ENCODE data around the gene CALU.
A peak's percentile ranks its signal among the peaks of the same experiment; 100 is the strongest.

CALU gene

DNA sequence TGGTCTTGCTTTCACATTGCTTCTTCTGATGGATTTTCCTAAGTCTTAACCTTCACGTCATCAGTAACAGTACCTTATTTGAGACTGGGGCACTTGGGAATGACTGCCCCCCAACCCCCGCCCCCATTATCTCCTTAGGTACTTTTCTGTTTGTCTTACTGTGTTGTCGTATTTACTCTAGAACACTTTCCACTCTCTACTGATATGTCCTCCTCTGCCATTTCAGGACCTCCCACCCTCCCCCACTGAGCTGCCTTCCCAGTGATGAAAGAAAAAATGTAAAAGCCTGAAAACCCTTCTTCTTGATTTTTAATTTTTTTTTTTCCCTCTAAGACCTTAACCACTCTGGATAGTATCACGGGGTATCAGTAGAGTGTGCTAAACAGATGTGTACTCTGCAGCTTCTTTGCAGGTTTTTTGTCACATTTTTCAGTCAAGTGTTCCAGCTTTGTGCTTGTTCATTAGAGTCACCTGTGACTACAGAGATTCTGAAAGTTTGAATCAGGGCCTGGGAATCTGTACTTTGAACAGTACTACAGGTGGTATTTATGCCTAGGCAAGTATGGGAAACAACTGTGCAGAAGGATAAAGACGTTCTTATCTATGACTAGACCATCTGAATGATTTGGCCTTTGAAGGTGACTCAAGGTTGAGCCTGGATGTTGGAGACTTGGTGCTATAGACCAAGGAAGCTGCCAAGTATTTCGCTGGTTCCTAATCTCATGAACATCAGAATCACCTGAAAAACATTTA lies 8.3 kb downstream of the CALU start:
- DNase-seq (ENCODE audit: low spot score), result no peak

DNA sequence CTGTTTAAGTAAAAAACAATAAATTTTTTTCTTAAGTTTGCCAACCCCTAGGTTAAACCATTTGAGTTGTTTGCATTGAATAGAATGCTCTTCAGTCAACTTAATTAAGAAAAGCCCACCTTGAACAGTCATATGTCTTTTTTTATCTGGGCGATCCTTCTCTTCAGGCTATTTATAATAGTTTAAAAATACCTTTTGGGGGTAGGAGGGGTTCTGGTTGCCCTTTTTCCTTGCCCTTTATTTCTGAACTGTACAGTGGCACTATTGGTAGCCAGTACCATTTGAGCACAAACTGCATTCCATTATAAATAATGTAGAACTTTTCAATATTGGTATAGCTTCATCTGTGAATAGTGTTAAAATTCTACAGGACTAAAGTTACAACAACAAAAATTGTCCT lies 13.1 kb downstream of the CALU start:
- DNase-seq (ENCODE audit: low spot score), result no peak

DNA sequence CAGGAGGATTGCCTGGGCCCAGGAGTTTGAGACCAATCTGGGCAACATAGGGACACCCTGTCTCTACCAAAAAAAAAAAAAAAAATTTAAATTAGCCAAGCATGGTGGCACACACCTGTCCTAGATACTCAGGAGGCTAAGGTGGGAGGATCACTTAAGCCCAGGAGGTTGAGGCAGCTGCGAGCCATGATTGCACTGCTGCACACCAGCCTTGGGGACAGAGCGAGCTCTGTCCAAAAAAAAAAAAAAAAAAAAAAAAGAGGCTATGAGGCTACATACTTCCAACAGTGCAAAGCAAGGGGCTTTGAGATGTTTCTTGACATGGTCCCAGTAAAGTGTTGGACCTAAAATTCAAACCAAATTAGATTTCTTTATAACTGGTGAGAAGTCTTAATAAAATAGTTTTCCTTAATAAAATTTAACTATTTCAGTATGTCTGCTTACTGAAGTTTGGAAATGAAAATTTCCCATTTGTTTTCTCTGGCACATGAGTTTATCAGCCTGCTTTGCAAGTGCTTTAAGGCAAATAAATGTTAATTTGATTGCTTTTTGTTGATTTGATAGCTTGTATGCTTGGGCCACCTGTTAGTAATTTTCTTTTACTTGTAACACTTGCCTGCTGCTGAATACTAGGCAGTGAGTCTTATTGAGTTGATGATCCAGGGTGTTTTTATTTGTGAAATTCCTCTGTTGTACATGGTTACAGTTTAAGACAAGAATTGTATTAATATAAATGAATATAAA lies 16.1 kb downstream of the CALU start:
- no peak for DNase-seq (ENCODE audit: low spot score)

DNA sequence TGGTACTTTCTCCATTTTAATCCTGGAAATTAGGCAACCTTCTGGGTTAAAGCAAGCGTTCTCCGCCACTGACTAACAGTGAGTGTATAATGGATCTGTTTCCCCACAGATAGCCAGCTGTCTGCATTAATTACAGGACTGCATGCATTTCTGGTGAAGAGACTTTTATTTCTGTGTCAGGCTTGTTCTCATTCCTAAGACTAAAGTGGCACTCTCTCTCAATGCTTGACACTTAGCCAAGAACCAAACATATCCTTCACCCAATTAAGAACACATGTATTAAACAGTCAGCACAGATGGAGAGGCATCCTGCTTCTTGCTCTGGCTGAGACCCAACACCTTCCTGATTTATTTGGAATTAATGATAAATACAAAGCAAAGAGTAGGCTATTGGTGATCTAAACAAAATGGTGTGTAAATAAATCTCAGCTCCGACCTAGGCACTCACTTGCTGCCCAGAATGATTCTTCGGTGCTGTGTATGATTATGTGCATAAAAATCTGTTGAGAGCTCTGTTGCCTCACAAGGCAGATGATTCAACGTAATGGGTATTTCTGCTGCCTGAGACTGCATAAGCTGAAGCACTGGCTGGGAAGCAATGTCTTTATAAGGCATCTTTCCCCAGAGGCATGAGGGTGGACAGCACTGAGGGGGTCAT lies 16.8 kb downstream of the CALU start:
- DNase-seq (ENCODE audit: low spot score), result no peak

DNA sequence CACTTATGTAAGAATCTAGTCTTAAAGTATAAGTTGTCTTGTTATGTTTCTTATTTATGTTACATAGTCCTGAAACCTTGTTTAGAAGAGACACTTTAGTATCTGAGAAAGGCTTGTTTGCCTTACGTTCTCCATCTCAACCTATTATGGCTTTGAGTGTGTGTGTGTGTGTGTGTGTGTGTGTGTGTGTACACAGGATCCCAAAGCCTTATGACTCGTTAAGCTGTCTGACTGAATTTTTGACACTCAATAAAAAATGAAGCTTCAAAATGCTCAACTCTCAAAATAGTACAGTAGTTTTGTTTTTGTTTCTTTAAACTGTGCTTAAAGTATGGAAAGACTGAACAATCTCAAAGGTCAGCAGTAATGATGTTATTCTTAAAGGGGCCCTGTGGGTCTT lies 18.0 kb downstream of the CALU start:
- DNase-seq (ENCODE audit: low spot score), result no peak

DNA sequence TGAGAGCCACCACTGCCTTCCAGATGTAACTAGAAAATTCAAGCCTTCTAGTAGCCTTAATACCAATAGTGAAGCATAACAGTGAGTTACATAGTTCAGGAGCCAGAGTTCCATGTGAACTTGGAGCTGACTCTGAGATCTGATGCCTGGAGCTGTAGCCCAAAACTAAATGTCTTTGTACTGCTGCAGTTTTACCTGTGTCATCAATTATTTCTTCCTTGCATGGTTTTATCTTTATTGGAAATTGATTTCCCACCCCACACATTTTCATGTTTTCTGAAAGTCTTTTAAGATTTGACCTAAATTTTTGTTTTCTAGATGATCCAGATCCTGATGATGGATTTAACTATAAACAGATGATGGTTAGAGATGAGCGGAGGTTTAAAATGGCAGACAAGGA lies 19.4 kb downstream of the CALU start:
- no peak for DNase-seq (ENCODE audit: low spot score)

DNA sequence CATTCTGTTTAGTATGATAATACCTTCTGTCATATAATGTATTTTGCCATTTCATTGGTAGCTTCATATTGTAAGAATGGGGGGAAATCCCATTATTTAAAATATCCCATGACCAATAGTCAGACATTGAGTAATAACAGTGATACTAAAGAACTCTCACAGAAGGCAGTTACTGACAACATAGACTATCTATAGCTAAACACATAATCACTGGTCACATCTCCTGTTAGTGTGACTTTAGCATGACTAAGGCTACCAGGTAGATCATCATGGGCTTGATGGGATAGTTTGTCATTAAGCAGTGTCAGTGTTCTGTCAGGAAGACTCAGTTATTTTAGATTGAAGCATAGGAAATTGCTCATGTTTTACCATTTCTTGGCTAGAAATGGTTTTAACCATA lies 20.1 kb downstream of the CALU start:
- no peak for DNase-seq (ENCODE audit: low spot score)

DNA sequence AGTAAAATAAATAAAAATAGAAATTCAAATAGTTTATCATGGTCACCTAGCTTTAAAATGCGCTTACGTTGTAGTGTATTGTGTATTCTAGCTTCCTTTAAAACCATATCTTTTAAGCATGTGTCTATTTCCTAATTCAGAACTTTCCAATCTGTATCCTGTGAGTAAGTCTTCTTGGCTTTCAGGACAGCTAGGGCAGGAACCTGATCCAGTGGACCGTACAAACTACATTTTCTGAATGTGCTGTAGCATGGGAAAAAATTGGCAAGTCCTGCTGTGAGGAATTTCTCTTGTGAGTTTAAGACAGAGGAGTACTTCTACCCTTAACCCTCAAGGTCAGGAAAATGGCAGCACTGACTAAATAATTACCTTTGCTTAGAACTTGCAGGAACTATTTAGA lies 24.4 kb downstream of the CALU start:
- DNase-seq (ENCODE audit: low spot score), result no peak

DNA sequence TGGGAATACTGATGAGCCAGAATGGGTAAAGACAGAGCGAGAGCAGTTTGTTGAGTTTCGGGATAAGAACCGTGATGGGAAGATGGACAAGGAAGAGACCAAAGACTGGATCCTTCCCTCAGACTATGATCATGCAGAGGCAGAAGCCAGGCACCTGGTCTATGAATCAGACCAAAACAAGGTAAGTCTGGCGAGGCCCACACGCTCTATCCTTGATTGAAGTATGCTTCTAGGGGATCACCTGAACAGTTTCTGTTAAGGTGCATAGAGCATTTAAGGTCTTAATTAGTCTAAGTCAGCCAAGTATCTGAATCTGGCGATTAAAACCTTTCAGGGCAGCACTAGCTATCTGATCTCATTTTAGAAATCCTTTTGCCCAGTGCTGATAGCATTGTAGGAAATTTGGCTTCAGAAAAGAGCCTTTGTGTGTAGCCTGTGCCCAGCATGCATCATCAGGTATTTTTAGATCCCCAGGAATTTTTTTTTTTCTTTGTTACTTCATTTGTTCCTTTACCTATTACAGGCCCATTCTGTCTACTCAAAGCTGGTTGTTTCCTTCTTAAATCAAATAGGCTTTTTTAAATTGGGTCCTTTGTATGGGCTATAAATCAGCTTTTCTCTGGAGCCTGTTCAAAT lies 28.4 kb downstream of the CALU start:
- DNase-seq (ENCODE audit: low spot score), result no peak

DNA sequence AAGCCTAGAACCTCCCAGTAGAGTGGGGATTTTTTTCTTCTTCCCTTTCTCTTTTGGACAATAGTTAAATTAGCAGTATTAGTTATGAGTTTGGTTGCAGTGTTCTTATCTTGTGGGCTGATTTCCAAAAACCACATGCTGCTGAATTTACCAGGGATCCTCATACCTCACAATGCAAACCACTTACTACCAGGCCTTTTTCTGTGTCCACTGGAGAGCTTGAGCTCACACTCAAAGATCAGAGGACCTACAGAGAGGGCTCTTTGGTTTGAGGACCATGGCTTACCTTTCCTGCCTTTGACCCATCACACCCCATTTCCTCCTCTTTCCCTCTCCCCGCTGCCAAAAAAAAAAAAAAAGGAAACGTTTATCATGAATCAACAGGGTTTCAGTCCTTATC lies 31.1 kb downstream of the CALU start:
- no peak for DNase-seq (ENCODE audit: low spot score)

DNA sequence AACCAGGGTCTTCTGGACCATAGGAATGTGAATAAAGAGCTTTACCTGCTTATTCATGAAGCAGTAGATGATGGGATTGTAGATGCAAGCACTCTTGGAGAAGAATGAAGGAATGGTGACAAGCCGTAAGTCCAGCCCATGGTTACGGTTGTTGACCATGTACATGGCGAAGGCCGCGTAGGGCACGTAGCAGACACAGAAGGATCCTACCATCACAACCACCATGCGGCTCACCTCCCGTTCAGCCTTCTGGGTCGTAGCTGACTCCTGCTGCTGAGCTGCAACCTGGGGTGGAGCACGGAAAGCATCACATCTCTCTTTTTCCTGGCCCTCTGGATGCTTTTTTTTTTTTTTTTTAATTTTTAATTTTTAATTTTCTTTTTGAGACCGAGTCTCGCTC lies 34.4 kb downstream of the CALU start:
- no peak for DNase-seq (ENCODE audit: low spot score)

DNA sequence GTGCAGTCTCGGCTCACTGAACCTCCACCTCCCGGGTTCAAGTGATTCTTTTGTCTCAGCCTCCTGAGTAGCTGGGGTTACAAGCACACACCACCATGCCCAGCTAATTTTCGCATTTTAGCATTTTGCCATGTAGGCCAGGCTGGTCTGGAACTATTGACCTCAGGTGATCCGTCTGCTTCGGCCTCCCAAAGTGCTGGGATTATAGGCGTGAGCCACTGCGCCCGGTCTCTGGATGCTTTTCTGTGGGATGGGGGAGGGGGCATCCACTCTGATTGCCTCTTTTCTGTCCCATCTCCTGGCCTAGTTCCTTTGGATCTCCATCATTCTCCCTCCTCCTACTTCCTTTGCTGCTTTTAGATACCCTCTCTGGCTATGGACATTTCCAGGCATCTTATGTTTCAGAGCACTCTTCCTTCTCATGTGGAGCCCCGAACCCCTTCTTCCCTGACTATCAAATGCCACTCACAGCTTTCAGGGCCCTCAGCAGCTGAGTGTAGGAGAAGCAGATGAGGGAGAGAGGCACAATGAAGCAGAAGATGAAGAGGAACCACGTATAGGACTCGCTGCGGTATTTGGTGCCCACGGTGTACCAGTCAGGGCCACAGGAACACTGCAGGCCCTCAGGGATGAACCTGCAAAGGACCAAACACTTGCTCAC lies 35.0 kb downstream of the CALU start:
- no peak for DNase-seq (ENCODE audit: low spot score)

DNA sequence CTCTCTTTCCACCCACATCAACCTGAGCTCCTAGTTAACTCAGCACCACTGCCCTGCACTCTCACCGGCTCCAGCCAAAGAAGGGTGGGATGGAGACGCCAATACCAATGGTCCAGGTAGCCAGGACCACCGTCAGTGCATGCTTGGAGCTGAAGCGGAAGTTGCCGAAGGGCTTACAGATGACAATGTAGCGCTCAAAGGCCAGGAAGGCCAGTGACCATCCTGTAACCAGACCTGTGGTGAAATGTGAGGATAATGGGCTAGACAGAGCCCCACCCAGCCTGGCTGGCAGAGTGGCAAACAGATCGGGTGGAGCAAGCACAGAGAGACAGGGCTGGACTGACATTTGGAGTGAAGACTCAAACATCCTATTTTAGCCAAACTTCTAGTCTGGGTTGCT lies 35.8 kb downstream of the CALU start:
- no peak for DNase-seq (ENCODE audit: low spot score)

DNA sequence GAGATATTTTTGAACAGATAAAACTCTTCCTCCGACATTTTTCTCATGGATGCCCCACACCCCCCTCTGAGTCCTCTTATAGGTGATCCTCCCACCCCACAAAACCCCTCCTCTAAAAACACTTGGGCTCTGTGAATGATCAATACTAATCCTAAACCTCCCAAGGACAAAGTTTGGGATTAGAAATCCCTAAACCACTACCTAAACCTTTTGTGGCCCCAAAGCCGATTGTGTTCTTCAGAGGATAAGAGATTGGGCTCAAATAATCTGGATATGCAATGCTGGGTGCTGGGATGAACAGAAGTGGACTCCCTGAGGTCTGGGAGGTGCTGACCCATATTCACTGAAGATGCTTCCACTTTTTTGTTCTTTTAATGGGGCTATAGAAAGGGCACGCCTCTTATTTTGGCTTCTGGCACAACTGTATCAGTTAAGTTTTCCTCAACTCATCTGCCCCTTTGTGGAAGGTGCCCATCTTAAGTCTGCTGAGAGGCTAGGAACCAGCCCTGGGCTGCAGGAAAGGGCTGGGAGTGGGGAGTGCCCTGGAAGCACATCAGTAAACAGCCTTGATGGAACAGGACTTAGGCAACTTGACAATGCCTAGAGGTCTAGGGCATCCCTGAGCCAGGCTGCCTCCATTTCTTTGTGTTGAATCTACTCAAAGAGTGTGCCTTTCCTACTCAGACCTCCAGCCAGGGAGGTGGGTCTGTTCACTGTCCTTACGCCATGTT lies 36.8 kb downstream of the CALU start, which contains the start of gene OPN1SW:
Gene OPN1SW, minus strand, starts transcription at position 51 of the 731 bp plus-strand sequence. Its CDS starts 13 bp downstream, at position 38.
- DNase-seq (ENCODE audit: low spot score), result no peak

DNA sequence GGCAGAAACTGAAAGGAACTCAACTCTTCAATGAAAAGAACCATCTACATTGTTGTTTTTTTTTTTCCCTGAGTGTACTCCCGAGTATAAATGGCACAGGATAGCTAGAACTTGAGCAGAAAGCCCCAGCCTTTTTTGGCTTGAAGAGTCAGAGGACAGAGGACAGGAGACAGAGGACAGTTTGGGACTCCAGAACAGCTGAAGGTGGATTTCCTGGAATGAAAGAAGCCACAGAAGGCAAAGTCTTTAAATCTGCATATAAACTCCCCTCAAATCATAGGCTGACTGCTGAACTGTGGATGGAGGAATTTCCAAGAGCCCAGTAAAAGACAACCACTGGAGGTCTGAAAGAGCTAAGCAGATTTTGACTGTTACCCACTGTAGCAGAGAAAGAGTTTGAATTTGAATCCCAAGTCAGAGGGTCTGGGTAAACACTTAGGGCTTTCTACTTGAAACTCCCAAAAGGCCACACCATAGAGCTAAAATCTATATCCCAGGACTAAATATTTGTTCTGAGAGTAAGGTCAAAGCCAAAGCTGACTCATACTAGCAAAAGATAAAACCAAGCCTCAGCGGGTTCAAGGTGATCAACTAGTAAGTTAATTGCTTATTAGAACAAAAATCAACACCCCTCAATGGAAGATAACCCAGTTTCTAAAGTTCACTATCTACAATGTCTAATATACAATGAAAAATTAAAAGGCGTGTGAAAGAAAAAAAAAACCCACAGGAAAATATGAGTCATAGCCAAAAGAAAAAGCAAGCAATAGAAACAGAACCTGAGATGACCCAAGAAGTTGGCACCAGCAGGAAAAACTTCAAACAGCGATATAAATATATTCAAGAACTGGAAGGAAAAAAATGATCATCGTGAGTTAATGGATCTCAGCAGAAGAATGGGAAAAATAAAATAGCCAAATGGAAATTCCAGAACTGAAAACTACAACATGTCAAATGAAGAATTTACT lies 38.3 kb downstream of the CALU start:
- DNase-seq (ENCODE audit: low spot score), result no peak

DNA sequence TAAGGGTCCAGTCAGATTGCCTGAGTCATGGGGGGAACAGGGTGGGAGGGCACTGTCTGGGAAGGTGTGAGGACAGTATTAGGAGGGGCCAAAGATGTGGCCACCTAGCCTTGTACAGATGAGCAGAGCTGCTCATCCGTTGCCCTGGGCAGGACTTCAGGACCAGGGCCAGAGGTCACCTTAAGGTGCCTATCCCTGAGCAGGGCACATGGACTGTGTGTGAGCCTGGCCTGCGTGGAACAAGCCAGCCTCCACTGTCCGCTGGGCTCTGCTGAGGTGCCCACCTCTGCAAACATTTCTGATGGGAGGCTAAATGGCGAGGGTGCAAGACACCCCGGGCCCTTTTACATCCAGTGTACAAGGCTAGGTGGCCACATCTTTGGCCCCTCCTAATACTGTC lies 39.8 kb downstream of the CALU start:
- no peak for DNase-seq (ENCODE audit: low spot score)

DNA sequence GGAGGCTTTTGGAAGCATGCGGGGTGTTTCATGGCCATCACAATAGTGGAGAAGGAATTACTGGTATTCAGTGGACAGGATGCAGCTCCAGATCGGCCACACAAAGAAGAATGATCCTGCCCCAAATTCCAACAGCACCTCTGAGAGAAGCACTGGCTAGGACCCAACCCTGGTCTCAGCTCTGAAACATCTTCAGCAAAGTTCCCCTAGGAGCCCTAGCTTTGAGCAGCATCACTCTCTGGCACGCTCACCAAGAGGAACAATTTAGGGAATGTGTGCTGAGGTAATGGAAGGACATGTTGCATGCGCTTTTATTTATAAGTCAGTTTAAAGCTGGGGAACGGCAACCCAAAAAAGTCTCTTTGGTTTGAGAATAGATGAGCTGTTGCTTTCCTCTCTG lies 42.0 kb downstream of the CALU start:
- DNase-seq (ENCODE audit: low spot score), result no peak

DNA sequence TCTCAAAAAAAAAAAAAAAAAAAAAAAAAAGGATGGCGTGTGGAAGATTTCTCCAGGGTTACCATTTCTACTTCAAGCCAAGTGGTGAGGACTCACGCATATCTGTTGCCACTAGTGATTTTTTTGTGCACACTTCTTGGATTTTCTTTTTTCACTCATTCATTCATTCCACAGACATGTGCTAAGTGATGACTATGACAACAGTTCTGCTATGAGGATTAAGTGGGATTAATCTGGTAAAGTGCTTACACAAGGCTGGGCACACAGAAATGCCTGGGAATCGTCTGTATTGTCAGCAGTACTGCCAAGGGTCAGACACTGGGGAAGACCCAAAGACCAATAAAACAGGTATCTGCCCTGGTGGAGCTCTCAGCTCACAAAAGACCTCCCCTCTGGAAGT lies 42.7 kb downstream of the CALU start:
- no peak for DNase-seq (ENCODE audit: low spot score)

DNA sequence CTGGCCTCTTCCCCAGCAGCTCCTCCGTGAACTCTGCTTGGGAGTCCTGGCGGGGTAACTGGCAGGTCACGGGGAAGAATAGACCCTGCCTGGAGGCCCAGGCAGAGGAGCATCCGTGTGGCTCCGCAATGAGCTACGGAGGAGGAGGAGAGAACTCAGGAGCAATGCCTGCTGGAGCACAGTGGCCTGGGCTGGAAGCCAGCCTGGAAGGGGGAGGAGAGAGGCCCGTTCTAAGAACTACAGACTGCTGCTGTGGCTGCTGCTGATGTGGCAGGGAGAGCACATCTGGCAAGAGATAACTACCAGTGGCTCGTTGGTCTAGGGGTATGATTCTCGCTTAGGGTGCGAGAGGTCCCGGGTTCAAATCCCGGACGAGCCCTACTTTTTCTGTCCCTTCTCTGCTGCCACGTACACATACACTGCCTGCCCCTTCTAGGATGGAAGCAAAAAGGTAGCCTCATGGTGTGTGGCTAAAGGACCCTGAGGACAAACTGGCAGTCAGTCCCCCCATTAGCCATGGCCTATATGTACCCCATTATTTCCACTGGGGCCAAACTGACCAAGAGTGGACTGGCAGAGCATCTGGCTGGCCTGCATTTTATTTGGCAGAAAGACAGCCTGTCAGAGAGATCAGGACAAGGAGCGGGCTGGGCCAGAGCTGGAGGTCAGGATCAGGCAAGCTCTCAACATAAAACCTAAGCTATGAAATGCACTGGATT lies 44.1 kb downstream of the CALU start:
- DNase-seq (ENCODE audit: low spot score), result peak; percentile 21

DNA sequence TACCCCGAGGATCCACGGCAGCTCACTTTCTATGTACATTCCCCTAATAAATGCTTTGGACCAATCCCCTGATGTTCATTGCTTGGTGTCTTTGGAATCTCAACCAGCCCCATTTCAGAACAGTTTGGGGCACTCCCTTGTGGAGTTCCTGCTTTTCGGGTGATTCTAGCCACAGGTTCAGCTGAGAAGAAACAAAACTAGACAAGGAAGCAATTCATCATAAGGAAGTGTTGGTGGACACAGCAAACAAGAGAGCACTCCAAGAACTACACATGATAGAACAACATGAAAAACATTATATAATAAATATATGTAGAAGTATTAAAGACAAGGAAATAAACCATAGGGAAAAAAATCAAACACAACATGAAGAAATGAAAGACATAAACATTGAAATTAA lies 46.6 kb downstream of the CALU start:
- DNase-seq (ENCODE audit: low spot score), result no peak
